ENCODE data around the gene AGO3. TPM values are rescaled to one million over a fixed set of nuclear protein-coding genes. Genes with fewer than 3 reads are reported as not detected.

The AGO3 gene
- polyA plus RNA-seq, 1 donor, result 9.9 TPM

DNA sequence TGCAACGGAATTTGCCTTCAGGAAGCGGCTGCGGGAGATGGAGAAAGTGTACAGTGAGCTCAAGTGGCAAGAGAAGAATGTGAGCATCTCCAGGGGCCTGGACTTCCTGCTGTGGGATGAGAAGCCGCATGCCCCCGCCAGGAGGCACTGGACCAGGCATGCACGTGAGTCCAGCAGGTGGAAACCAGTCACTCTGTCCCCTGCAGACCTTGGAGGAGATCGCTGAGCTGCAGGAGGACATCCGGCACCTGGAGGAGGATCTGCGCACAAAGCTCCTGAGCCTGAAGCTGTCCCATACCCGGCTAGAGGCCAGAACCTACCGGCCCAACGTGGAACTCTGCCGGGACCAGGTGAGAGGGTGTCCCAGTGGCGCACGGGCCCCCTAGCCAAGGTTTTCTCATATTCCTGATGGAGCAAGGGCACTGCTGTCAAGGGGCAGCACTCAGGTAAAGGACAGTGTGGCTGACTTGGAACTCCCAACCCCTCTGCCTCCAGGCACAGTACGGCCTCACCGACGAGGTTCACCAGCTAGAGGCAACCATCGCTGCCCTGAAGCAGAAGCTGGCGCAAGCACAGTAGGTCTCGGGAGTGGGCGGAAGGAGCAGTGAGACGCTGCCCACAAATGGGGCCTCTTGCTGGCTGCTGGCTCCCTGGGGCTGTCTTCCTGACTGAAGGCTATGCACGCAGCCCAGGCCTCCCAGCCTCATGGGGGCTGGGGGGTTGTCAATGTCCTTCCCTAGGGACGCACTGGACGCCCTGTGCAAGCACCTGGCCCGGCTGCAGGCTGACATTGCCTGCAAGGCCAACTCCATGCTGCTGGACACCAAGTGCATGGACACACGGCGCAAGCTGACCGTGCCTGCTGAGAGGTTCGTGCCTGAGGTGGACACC is 156.6 kb downstream of the AGO3 start:
- peaks cover 3% of the 10 kb centered on the region for H3K27me3 ChIP-seq (ENCODE audit: control insufficient read depth, insufficient read depth, low read length)
- H3K36me3 ChIP-seq (ENCODE audit: control insufficient read depth, insufficient read depth, low read length), result peaks cover 17% of the 10 kb centered on the region
- peaks cover 16% of the 10 kb centered on the region for H3K4me1 ChIP-seq (ENCODE audit: control insufficient read depth, insufficient read depth, low read length)
- H3K27ac ChIP-seq (ENCODE audit: low read length), result no peak overlapping the region
- H3K4me3 ChIP-seq (ENCODE audit: low read length), result no peak overlapping the region
- DNase-seq, result no peak
- H3K9me3 ChIP-seq (ENCODE audit: control insufficient read depth, low read depth, low read length), result peaks cover 4% of the 10 kb centered on the region
- WGBS (ENCODE audit: insufficient coverage, low lambda C conversion rate), result no CpG with 5 or more reads among the region's 31 CpGs

DNA sequence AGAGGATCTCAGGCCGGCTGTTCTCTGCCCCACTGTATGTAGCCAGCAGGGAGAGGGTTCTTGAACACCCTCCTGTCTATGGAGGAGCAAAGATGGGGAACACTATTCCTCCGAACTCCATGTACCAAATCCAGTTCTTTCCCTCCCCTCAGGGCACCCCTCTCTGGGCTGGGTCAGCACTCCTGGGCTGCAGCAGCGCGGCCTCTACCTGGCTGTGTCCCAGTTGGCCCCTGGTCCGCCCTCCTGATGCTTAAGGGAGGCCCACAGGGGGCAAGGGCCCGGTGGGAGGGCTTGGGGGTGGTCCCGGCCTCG is 157.3 kb downstream of the AGO3 start:
- WGBS (ENCODE audit: insufficient coverage, low lambda C conversion rate), result no CpG with 5 or more reads among the region's 8 CpGs
- no peak for DNase-seq
- H3K27ac ChIP-seq (ENCODE audit: low read length), result no peak overlapping the region
- peaks cover 25% of the 10 kb centered on the region for H3K36me3 ChIP-seq (ENCODE audit: control insufficient read depth, insufficient read depth, low read length)
- H3K4me3 ChIP-seq (ENCODE audit: low read length), result peak overlapping the region; percentile 81
- H3K4me1 ChIP-seq (ENCODE audit: control insufficient read depth, insufficient read depth, low read length), result peaks cover 16% of the 10 kb centered on the region
- peaks cover 3% of the 10 kb centered on the region for H3K27me3 ChIP-seq (ENCODE audit: control insufficient read depth, insufficient read depth, low read length)
- peaks cover 4% of the 10 kb centered on the region for H3K9me3 ChIP-seq (ENCODE audit: control insufficient read depth, low read depth, low read length)

DNA sequence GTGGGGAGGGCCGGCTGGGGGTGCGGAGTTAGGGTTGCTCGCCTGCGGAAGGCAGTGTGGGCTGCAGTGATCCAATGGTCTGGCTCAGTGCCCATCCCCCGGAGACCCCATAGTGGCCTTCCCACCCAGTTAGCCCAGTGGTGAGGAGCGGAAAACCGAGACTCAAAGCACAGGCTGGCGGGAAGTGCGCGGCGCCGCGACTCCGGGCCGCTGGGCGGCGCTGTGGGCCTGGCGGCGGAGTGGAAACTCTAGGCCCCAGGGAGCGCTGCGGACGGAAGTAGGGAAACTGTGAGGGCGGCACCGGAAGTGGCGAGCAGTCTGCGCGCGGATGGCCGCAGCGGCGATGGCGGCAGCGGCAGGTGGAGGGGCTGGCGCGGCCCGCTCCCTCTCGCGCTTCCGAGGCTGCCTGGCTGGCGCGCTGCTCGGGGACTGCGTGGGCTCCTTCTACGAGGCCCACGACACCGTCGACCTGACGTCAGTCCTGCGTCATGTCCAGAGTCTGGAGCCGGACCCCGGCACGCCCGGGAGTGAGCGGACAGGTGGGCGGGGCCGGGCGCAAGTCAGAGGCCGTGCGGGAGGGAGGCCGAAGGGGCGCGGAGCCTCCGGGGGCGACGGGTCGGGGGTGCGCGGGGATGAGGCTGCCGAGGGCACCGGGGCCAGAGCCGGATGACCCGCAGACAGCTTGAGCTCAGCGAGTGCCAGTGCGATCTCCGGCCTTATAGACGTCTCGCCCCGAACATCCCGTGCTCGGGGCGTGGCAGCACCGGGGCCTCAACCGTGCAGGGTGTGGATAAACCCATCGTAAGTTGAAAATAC is 157.9 kb downstream of the AGO3 start, which contains the start of gene ADPRS:
Gene ADPRS (plus strand): TSS at position 316 of the 816 bp plus-strand sequence. CDS start 13 bp downstream, at position 329.
- Histone ChIP-seq H3K9me3 (ENCODE audit: control insufficient read depth, low read depth, low read length) (peaks cover 4% of the 10 kb centered on the region), H3K36me3 (ENCODE audit: control insufficient read depth, insufficient read depth, low read length) (peaks cover 30% of the 10 kb centered on the region), H3K27ac (ENCODE audit: low read length) (peak within 1 kb of the TSS; percentile 97), H3K4me3 (ENCODE audit: low read length) (peak within 1 kb of the TSS; percentile 81), H3K27me3 (ENCODE audit: control insufficient read depth, insufficient read depth, low read length) (no peaks in the 10 kb centered on the region), H3K4me1 (ENCODE audit: control insufficient read depth, insufficient read depth, low read length) (peaks cover 16% of the 10 kb centered on the region)
- DNase-seq, result peak; percentile 91 to 93
- no CpG with 5 or more reads among the region's 84 CpGs for WGBS (ENCODE audit: insufficient coverage, low lambda C conversion rate)

DNA sequence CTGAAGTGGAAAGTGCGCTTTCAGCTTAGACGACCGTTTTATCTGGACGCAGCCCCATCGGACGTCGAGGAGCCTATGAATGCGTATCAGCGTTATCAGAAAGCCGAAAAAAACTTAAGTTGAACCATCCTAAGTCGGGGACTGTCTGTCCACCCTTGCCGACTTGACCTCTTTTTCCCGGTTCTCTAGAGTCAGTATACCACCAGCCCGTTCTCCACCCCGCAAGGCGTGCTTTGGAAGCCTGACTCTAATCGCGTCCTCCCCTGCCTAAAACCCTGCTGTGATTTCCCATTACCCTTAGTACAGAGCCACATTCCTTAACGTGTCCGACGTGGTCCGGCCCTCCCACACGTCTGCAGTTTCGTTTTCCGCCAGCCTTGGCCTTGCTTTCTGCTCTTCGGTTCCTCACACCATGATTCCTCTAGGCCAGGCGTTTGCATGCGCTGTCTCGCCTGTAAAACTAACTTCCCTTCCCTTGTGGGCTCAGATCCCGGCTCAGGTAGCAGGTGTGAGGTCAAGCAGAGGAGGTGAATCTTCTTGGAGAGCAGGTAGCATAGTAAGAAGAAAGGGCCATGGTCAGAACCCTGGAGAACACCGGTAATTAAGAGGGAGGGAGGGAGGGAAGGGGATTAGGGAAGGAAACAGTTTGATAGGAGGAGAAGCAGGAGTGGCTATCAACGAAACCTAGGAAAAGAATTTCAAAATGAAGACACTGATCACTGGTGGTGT is 158.7 kb downstream of the AGO3 start:
- H3K27ac ChIP-seq (ENCODE audit: low read length), result peak overlapping the region; percentile 97
- peaks cover 16% of the 10 kb centered on the region for H3K4me1 ChIP-seq (ENCODE audit: control insufficient read depth, insufficient read depth, low read length)
- 33% methylated on average over 1 of the region's 32 CpGs for WGBS (ENCODE audit: insufficient coverage, low lambda C conversion rate)
- peaks cover 38% of the 10 kb centered on the region for H3K36me3 ChIP-seq (ENCODE audit: control insufficient read depth, insufficient read depth, low read length)
- no peaks in the 10 kb centered on the region for H3K27me3 ChIP-seq (ENCODE audit: control insufficient read depth, insufficient read depth, low read length)
- peak overlapping the region; percentile 81 for H3K4me3 ChIP-seq (ENCODE audit: low read length)
- DNase-seq, result peak; percentile 36 to 81
- H3K9me3 ChIP-seq (ENCODE audit: control insufficient read depth, low read depth, low read length), result peaks cover 4% of the 10 kb centered on the region

DNA sequence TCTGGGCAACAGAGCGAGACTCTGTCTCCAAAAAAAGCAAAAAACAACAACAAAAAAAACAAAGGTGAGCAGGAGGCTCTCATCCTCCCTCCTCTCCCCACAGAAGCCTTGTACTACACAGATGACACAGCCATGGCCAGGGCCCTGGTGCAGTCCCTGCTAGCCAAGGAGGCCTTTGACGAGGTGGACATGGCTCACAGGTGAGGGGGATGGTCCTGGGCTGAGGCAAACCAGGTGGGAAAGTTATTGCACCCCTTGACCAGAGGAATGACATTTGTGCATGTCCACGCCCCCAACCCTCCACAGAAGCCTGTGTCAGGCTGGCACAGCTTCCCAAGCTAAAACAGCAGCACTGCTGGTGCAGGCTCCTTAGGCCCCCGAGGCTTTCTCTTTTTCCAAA is 160.2 kb downstream of the AGO3 start:
- Histone ChIP-seq H3K27ac (ENCODE audit: low read length) (no peak overlapping the region), H3K4me1 (ENCODE audit: control insufficient read depth, insufficient read depth, low read length) (peaks cover 13% of the 10 kb centered on the region), H3K36me3 (ENCODE audit: control insufficient read depth, insufficient read depth, low read length) (peaks cover 51% of the 10 kb centered on the region), H3K27me3 (ENCODE audit: control insufficient read depth, insufficient read depth, low read length) (no peaks in the 10 kb centered on the region), H3K9me3 (ENCODE audit: control insufficient read depth, low read depth, low read length) (peaks cover 4% of the 10 kb centered on the region), H3K4me3 (ENCODE audit: low read length) (no peak overlapping the region)
- DNase-seq, result no peak
- WGBS (ENCODE audit: insufficient coverage, low lambda C conversion rate), result no CpG with 5 or more reads among the region's 4 CpGs

DNA sequence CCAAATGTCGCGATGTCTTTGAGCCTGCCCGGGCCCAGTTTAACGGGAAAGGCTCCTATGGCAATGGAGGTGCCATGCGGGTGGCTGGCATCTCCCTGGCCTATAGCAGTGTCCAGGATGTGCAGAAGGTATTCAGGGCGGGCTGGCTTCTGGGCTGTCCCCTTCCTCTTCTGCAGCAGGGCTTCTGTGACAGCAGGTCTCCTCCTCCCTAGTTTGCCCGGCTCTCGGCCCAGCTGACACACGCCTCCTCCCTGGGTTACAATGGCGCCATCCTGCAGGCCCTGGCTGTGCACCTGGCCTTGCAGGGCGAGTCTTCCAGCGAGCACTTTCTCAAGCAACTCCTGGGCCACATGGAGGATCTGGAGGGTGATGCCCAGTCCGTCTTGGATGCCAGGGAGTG is 160.8 kb downstream of the AGO3 start:
- H3K4me3 ChIP-seq (ENCODE audit: low read length), result no peak overlapping the region
- H3K4me1 ChIP-seq (ENCODE audit: control insufficient read depth, insufficient read depth, low read length), result peaks cover 13% of the 10 kb centered on the region
- no CpG with 5 or more reads among the region's 13 CpGs for WGBS (ENCODE audit: insufficient coverage, low lambda C conversion rate)
- H3K9me3 ChIP-seq (ENCODE audit: control insufficient read depth, low read depth, low read length), result peaks cover 4% of the 10 kb centered on the region
- no peak overlapping the region for H3K27ac ChIP-seq (ENCODE audit: low read length)
- H3K36me3 ChIP-seq (ENCODE audit: control insufficient read depth, insufficient read depth, low read length), result peaks cover 55% of the 10 kb centered on the region
- no peak for DNase-seq
- H3K27me3 ChIP-seq (ENCODE audit: control insufficient read depth, insufficient read depth, low read length), result no peaks in the 10 kb centered on the region

DNA sequence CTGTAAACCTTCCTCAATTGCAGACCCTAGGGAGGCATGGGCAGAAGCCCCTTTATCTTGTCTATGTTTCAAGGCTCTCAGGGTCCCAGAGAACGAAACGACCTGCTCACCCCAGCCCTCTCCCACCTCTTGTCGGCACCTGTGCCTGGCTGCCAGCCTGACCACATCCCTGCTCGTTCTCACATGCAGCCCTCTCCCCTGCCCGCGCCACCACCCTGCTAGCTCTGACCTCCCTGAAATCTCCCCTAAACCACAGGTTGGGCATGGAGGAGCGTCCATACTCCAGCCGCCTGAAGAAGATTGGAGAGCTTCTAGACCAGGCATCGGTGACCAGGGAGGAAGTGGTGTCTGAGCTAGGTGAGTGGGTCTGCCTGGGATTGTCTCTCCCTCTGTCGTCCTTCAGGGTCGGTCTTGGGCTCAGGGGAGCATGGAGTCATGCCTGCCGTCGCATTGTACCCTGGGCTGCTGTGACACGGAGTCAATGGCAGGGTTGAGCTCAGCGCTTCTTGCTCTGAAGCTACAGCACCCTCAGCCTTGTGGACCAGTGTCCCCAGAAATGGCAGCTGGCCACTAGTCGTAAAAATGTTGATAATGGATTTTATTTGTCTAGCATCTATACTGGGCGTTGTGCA is 161.4 kb downstream of the AGO3 start:
- no peak for DNase-seq
- Histone ChIP-seq H3K27ac (ENCODE audit: low read length) (no peak overlapping the region), H3K36me3 (ENCODE audit: control insufficient read depth, insufficient read depth, low read length) (peaks cover 57% of the 10 kb centered on the region), H3K9me3 (ENCODE audit: control insufficient read depth, low read depth, low read length) (peaks cover 4% of the 10 kb centered on the region), H3K4me1 (ENCODE audit: control insufficient read depth, insufficient read depth, low read length) (peaks cover 13% of the 10 kb centered on the region), H3K4me3 (ENCODE audit: low read length) (no peak overlapping the region), H3K27me3 (ENCODE audit: control insufficient read depth, insufficient read depth, low read length) (no peaks in the 10 kb centered on the region)
- whole genome bisulfite sequencing (ENCODE audit: insufficient coverage, low lambda C conversion rate), result 80% methylated on average over 2 of the region's 17 CpGs

DNA sequence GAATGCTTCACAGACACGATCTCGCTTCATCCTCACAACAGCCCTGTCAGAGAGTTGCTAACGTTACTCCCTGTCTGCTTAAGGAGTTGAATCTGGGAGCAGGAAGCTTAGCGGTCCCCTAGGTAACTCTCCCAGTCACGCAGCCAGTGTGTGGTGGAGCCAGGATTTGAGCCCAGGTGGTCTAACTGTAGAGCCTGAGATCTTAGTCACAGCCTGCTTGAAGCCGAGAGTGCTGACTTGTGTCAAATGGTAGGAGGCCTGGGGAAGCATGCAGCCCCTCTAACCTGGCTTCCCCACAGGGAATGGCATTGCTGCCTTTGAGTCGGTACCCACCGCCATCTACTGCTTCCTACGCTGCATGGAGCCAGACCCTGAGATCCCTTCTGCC is 161.9 kb downstream of the AGO3 start:
- Histone ChIP-seq H3K4me1 (ENCODE audit: control insufficient read depth, insufficient read depth, low read length) (peaks cover 13% of the 10 kb centered on the region), H3K4me3 (ENCODE audit: low read length) (no peak overlapping the region), H3K27me3 (ENCODE audit: control insufficient read depth, insufficient read depth, low read length) (no peaks in the 10 kb centered on the region), H3K36me3 (ENCODE audit: control insufficient read depth, insufficient read depth, low read length) (peaks cover 57% of the 10 kb centered on the region), H3K27ac (ENCODE audit: low read length) (no peak overlapping the region), H3K9me3 (ENCODE audit: control insufficient read depth, low read depth, low read length) (peaks cover 4% of the 10 kb centered on the region)
- no CpG with 5 or more reads among the region's 9 CpGs for WGBS (ENCODE audit: insufficient coverage, low lambda C conversion rate)
- no peak for DNase-seq

DNA sequence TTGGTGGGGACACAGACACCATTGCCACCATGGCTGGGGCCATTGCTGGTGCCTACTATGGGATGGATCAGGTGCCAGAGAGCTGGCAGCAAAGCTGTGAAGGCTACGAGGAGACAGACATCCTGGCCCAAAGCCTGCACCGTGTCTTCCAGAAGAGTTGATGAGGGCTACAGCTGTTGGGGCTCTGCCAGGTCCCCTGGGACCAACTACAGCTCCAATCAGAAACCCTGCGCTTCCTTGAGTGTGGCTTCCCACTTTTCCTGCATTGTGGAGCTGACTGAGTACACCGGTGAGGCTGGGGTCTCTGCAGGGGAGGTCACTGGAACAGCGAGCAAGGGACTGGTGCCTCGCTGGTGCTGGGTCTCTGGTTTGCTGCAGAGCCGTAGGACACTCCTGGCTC is 162.3 kb downstream of the AGO3 start:
- peaks cover 4% of the 10 kb centered on the region for H3K9me3 ChIP-seq (ENCODE audit: control insufficient read depth, low read depth, low read length)
- no CpG with 5 or more reads among the region's 7 CpGs for WGBS (ENCODE audit: insufficient coverage, low lambda C conversion rate)
- no peak for DNase-seq
- H3K4me1 ChIP-seq (ENCODE audit: control insufficient read depth, insufficient read depth, low read length), result peaks cover 12% of the 10 kb centered on the region
- H3K36me3 ChIP-seq (ENCODE audit: control insufficient read depth, insufficient read depth, low read length), result peaks cover 57% of the 10 kb centered on the region
- no peak overlapping the region for H3K27ac ChIP-seq (ENCODE audit: low read length)
- no peak overlapping the region for H3K4me3 ChIP-seq (ENCODE audit: low read length)
- no peaks in the 10 kb centered on the region for H3K27me3 ChIP-seq (ENCODE audit: control insufficient read depth, insufficient read depth, low read length)

DNA sequence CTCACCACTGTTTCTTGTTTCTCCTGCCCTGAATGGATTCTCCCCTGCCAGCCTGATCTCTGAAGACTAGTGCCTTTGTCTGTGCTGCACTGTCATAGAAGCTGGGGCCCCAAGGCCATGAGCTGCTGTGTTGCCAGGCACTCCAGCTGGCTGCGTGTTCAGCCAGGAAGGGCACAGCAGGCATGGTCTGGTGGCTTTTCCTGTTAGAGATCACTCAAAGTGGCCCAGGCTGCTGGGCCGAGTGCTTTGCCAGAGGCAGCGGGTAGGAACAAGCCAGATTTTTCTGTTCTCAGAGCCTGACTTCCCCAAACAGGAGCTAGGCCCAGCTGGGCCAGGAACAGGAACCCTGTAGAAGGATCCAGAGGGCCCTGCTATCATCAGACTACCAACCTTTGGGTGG is 163.0 kb downstream of the AGO3 start:
- Histone ChIP-seq H3K27ac (ENCODE audit: low read length) (no peak overlapping the region), H3K4me3 (ENCODE audit: low read length) (no peak overlapping the region), H3K9me3 (ENCODE audit: control insufficient read depth, low read depth, low read length) (no peaks in the 10 kb centered on the region), H3K27me3 (ENCODE audit: control insufficient read depth, insufficient read depth, low read length) (no peaks in the 10 kb centered on the region), H3K36me3 (ENCODE audit: control insufficient read depth, insufficient read depth, low read length) (peaks cover 57% of the 10 kb centered on the region), H3K4me1 (ENCODE audit: control insufficient read depth, insufficient read depth, low read length) (peaks cover 13% of the 10 kb centered on the region)
- no CpG with 5 or more reads among the region's 3 CpGs for WGBS (ENCODE audit: insufficient coverage, low lambda C conversion rate)
- DNase-seq, result no peak

All from large intestine (tissue), 3 donors.